ENCODE results near the gene CCDC144A.
"Not testable (repeated sequence)": the region's sequence is repeated elsewhere in the genome, so short reads cannot be mapped to it uniquely, and the experiment has no call there.

DNA sequence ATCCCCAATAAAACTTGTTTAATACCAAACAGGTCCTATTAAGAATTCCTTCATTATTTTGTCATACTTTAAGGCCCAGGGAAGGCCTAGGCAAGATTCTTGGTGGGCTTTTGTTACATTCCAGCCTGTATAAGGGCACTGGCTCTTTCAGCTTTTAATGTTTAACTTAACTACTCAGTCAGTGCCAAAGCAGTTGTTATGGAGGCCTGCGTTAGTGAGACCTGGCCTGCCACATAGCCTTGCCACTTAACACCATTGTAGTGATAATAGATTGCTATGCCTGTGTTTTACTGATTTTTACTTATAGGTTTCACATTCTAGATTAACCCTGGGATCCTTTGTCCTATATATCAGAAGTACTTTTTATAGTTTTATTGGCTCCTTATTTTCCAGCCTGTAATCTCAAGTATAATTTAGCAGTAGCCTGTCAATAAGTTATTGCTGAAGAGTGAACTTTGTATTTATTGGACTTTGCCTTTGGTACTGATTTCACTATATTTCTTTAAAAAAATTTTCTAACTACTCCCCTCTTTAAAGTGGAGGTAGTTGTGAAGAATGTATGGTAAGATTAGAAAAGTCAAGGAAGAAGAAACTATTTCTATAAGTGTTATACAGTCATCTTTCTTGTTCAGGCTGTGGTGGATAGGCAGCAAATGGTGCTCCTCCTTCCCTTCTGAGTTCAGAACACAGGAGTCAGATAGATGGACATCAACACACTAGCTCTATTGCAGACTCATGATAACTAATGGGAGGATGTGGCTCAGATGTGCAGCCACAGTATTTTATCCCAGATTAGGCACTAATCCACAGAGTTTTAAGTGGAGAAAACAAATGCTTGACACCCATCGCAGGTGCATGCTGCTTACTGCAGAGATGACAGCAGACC is 78.5 kb downstream of the CCDC144A start:
- TF ChIP-seq, protein P1, sequence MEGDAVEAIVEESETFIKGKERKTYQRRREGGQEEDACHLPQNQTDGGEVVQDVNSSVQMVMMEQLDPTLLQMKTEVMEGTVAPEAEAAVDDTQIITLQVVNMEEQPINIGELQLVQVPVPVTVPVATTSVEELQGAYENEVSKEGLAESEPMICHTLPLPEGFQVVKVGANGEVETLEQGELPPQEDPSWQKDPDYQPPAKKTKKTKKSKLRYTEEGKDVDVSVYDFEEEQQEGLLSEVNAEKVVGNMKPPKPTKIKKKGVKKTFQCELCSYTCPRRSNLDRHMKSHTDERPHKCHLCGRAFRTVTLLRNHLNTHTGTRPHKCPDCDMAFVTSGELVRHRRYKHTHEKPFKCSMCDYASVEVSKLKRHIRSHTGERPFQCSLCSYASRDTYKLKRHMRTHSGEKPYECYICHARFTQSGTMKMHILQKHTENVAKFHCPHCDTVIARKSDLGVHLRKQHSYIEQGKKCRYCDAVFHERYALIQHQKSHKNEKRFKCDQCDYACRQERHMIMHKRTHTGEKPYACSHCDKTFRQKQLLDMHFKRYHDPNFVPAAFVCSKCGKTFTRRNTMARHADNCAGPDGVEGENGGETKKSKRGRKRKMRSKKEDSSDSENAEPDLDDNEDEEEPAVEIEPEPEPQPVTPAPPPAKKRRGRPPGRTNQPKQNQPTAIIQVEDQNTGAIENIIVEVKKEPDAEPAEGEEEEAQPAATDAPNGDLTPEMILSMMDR (IDR thresholded peaks at IDR 0.05) = not testable (repeated sequence)
- not testable (repeated sequence) for TF ChIP-seq POLR2A (IDR thresholded peaks at IDR 0.05)
